Lower leg skin (tissue), 3 donors: Measurements from ENCODE around the gene FAM24B.

ENCODE experiments used
- CTCF ChIP-seq, 3 donors: fragments of 450-650 bp; IDR thresholded peaks; one replicate each; pipeline ENCODE4 v1.5.1; 2016; ENCODE audit warnings: antibody characterized with exemption in 3 of 3, mild to moderate bottlenecking in 3 of 3, moderate library complexity in 2 of 3
- POLR2A ChIP-seq, 2 donors: fragments of 450-650 bp; IDR thresholded peaks; one replicate each; pipeline ENCODE4 v1.6.1; 2016 to 2017; ENCODE audit warnings: antibody characterized with exemption in 2 of 2, mild to moderate bottlenecking in 1 of 2, moderate library complexity in 1 of 2

GRCh38 chr10:122812751-122813150, 66.6 kb downstream of the FAM24B start:
- TF ChIP-seq CTCF (IDR thresholded peaks at IDR 0.05) (no peak), POLR2A (IDR thresholded peaks at IDR 0.05) (no peak)
